Glutamatergic neuron (in vitro differentiated cells): ENCODE data around the gene LRRC73. TPM values are rescaled to one million over a fixed set of nuclear protein-coding genes. Genes with fewer than 3 reads are reported as not detected.

Experiments
- DNase-seq: peaks from one replicate; pipeline ENCODE4 v3.0.0; 2022
- H3K27ac Mint-ChIP-seq: one replicate; pipeline ENCODE4 v1.8.0; 2020; ENCODE audit warnings: mild to moderate bottlenecking, mixed read lengths, inconsistent platforms; ENCODE audit not compliant: unreplicated experiment
- H3K27me3 Mint-ChIP-seq: one replicate; pipeline ENCODE4 v1.8.0; 2020; ENCODE audit warnings: mild to moderate bottlenecking, moderate library complexity, mixed read lengths, inconsistent platforms; ENCODE audit not compliant: unreplicated experiment
- H3K36me3 Mint-ChIP-seq: one replicate; pipeline ENCODE4 v1.8.0; 2020; ENCODE audit warnings: mild to moderate bottlenecking, mixed read lengths, inconsistent platforms; ENCODE audit not compliant: unreplicated experiment
- H3K4me1 Mint-ChIP-seq: one replicate; pipeline ENCODE4 v1.8.0; 2020; ENCODE audit warnings: mild to moderate bottlenecking, low read depth, mixed read lengths, inconsistent platforms; ENCODE audit not compliant: unreplicated experiment
- H3K4me3 Mint-ChIP-seq: one replicate; pipeline ENCODE4 v1.8.0; 2020; ENCODE audit warnings: mild to moderate bottlenecking, mixed read lengths, inconsistent platforms; ENCODE audit not compliant: unreplicated experiment
- H3K9me3 Mint-ChIP-seq: one replicate; pipeline ENCODE4 v1.8.0; 2020; ENCODE audit warnings: mild to moderate bottlenecking, moderate library complexity, mixed read lengths, inconsistent platforms; ENCODE audit not compliant: unreplicated experiment
- CTCF ChIP-seq: fragments of 200-600 bp; sonication (generic); IDR thresholded peaks from one replicate; pipeline ENCODE4 v1.5.0; 2021; ENCODE audit not compliant: partially characterized antibody, unreplicated experiment
- total RNA-seq: library from RNA; stranded (reverse); fragmentation: NEBNext Ultra II Directional; extraction: Animal tissue kit (Norgen Biotek cat#: 25700); gene quantifications from one replicate; pipeline ENCODE4 v1.2.1, GENCODE V29; 2021; ENCODE audit not compliant: unreplicated experiment

Gene LRRC73
- total RNA-seq, 1 donor from 2014 or later = 1.2 TPM

- H3K4me1 Mint-ChIP-seq = peaks cover 9% of the 10 kb centered on the region
- no peak for DNase-seq
- H3K27me3 Mint-ChIP-seq = peaks cover 16% of the 10 kb centered on the region
- H3K27ac Mint-ChIP-seq = no peak overlapping the region
- H3K36me3 Mint-ChIP-seq = no peaks in the 10 kb centered on the region
- H3K9me3 Mint-ChIP-seq = peaks cover 8% of the 10 kb centered on the region
- no peak overlapping the region for H3K4me3 Mint-ChIP-seq
- no peak for TF ChIP-seq CTCF
Observed at GRCh38 chr6:43505718-43506117, 4.4 kb downstream of the LRRC73 start.

- no peaks in the 10 kb centered on the region for H3K36me3 Mint-ChIP-seq
- H3K4me3 Mint-ChIP-seq = no peak overlapping the region
- no peak for TF ChIP-seq CTCF
- no peak overlapping the region for H3K27ac Mint-ChIP-seq
- no peak for DNase-seq
- peaks cover 9% of the 10 kb centered on the region for H3K4me1 Mint-ChIP-seq
- H3K27me3 Mint-ChIP-seq = peaks cover 16% of the 10 kb centered on the region
- H3K9me3 Mint-ChIP-seq = peaks cover 7% of the 10 kb centered on the region
Observed at GRCh38 chr6:43504756-43505593, 5.2 kb downstream of the LRRC73 start.

DNA sequence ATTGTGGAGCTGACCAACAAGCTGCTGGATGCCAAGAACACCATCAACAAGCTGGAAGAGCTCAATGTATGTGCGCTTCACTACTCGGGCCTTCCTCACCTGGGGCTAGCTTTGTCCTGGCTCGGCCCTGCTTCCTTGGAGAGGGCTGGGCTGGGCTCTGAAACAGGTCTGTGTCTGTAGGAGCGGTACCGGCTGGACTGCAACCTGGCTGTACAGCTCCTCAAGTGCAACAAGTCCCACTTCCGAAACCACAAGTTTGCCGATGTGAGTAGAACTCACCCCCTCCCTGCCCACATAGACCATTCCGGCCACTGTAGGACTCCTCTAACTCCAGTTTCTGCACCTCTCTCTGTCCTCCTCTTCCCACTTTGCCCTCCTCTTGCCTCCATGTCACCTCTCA is 6.7 kb downstream of the LRRC73 start:
- H3K27ac Mint-ChIP-seq = peak overlapping the region; percentile 19
- TF ChIP-seq CTCF = no peak
- H3K4me1 Mint-ChIP-seq = peaks cover 3% of the 10 kb centered on the region
- H3K4me3 Mint-ChIP-seq = no peak overlapping the region
- H3K9me3 Mint-ChIP-seq = peaks cover 1% of the 10 kb centered on the region
- DNase-seq = no peak
- H3K27me3 Mint-ChIP-seq = peaks cover 10% of the 10 kb centered on the region
- H3K36me3 Mint-ChIP-seq = no peaks in the 10 kb centered on the region

GRCh38 chr6:43502666-43503065 is 7.5 kb downstream of the LRRC73 start:
- H3K4me1 Mint-ChIP-seq = peaks cover 4% of the 10 kb centered on the region
- H3K4me3 Mint-ChIP-seq = no peak overlapping the region
- H3K9me3 Mint-ChIP-seq = peaks cover 1% of the 10 kb centered on the region
- peaks cover 8% of the 10 kb centered on the region for H3K27me3 Mint-ChIP-seq
- H3K36me3 Mint-ChIP-seq = no peaks in the 10 kb centered on the region
- no peak for TF ChIP-seq CTCF
- no peak overlapping the region for H3K27ac Mint-ChIP-seq
- no peak for DNase-seq

DNA sequence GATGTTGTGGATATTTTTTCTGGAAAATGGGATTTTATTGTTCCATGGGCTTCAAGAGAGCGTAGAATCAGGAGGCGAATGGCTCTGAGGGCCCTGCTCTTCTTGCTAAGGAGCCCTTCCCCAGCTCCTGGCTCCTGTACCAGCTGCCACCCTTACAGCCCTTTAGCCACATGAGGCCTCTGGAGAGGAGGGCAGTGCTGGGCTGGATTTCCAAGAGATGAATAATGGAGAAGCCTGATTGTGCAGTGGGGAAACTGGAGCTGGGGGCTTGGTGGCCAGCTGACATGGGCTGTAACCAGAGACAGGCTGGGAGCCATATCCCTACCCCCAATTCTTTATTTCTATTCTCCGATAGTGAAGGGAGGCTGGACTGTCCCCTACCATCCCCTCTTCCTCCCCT is 9.2 kb downstream of the LRRC73 start:
- DNase-seq = no peak
- Mint-ChIP-seq H3K36me3 (no peaks in the 10 kb centered on the region), H3K4me3 (no peak overlapping the region), H3K27me3 (peaks cover 4% of the 10 kb centered on the region), H3K27ac (peak overlapping the region; percentile 35), H3K9me3 (peaks cover 1% of the 10 kb centered on the region), H3K4me1 (peaks cover 7% of the 10 kb centered on the region)
- TF ChIP-seq CTCF = no peak
